DND-41 (cell line): ENCODE measurements around the gene MAP1A.

Experiments
- CTCF ChIP-seq: IDR thresholded peaks from 2 replicates; pipeline ENCODE4 v1.5.1; 2012; ENCODE audit warnings: borderline replicate concordance, low read length, moderate library complexity, mild to moderate bottlenecking; ENCODE audit not compliant: poor library complexity, severe bottlenecking; ENCODE audit errors: extremely low read depth
- EZH2 ChIP-seq: IDR thresholded peaks from 3 replicates; pipeline ENCODE4 v1.6.1; 2012; ENCODE audit warnings: borderline replicate concordance, low read depth, mild to moderate bottlenecking, moderate library complexity, low read length, inconsistent platforms; ENCODE audit not compliant: severe bottlenecking

DNA sequence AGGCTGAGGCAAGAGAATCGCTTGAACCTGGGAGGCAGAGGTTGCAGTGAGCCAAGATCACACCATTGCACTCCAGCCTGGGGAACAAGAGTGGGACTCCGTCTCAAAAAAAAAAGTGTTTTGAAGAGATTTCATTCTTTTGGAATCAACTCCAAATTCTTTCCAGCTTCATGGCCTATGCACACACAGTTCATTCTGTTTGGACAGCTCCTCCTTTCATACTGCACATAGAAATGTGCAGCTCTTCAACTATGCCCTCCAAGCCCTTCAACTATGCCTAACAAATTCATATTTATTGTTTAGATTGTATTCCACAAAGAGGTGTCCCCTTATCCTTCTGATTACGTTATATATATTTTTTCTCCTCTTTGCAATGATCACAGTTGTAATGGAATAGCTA, 28.6 kb upstream of the MAP1A start:
- TF ChIP-seq CTCF (no peak), EZH2 (no peak)
